HepG2 (cell line): Measurements from ENCODE around the gene IPO9. TPM values are rescaled to one million over a fixed set of nuclear protein-coding genes. Genes with fewer than 3 reads are reported as not detected.

ENCODE experiments used
- ATAC-seq: fragments of 200-7000 bp; cut with Tn5 transposase; 3 replicates; pipeline ENCODE4 v1.9.1; 2020; ENCODE audit warnings: mild to moderate bottlenecking, moderate library complexity
- BruUV-seq: library from RNA; stranded (reverse); fragments of 400-500 nt; replicated peaks from 2 replicates; lab custom pipeline; 2021; lab: Mats Ljungman, UMichigan
- CTCF ChIA-PET: fragments of 300-600 bp; formaldehyde crosslinking; extraction: SDS; loops from one replicate; lab custom pipeline; 2021; ENCODE audit warnings: low total read pairs, inconsistent platforms, low intra/inter-chr PET ratio; lab: Yijun Ruan, JAX
- POLR2A ChIA-PET: fragments of 350-600 bp; sonication (Branson Sonifier 250); formaldehyde crosslinking; loops from one replicate; lab custom pipeline; 2020; ENCODE audit warnings: antibody characterized with exemption, inconsistent platforms; lab: Yijun Ruan, JAX
- DNase-seq: peaks from one replicate; pipeline ENCODE4 v3.0.0-alpha.2; 2015; ENCODE audit warnings: low spot score
- FAIRE-seq: peaks from 3 replicates; lab custom pipeline; 2011; peaks lifted over from hg19 to GRCh38; lab: Jason Lieb, UNC
- H2AFZ ChIP-seq: one replicate; pipeline ENCODE4 v1.6.1; 2011; ENCODE audit warnings: low read length, inconsistent platforms
- H3K27ac ChIP-seq: fragments of 300-600 bp; 3 replicates; pipeline ENCODE4 v1.8.0; 2011; ENCODE audit warnings: mixed run types, mild to moderate bottlenecking, mixed read lengths, low read length, inconsistent platforms; ENCODE audit not compliant: insufficient read depth; ENCODE audit errors: extremely low read length
- H3K27me3 ChIP-seq, 2 experiments: fragments of 200-600 bp in 1 of 2; 2 replicates in 1 of 2; 3 replicates in 1 of 2; pipeline versions ENCODE4 v1.6.0 to v1.8.0; 2011; ENCODE audit warnings: low read length in 2 of 2, mild to moderate bottlenecking in 2 of 2, moderate library complexity in 2 of 2, inconsistent platforms in 1 of 2; ENCODE audit not compliant: insufficient read depth in 2 of 2, control insufficient read depth in 1 of 2
- H3K36me3 ChIP-seq, 2 experiments: fragments of 200-600 bp in 1 of 2; replicated peaks in 1 of 2; 2 replicates in 1 of 2; 3 replicates in 1 of 2; pipeline versions ENCODE4 v1.5.1 to v1.8.0; 2011; ENCODE audit warnings: low read length in 2 of 2, inconsistent platforms in 1 of 2; ENCODE audit not compliant: insufficient read depth in 2 of 2, control insufficient read depth in 1 of 2
- H3K4me1 ChIP-seq: 2 replicates; pipeline ENCODE4 v1.5.1; 2012; ENCODE audit warnings: low read length, inconsistent platforms; ENCODE audit not compliant: insufficient read depth
- H3K4me2 ChIP-seq: 2 replicates; pipeline ENCODE4 v1.6.0; 2011; ENCODE audit warnings: low read depth, low read length, inconsistent platforms
- H3K4me3 ChIP-seq, 3 experiments: fragments of 200-600 bp in 1 of 3; sonication (generic), shearing (Covaris generic) in 1 of 3; replicated peaks in 1 of 3; 2 replicates each; pipeline ENCODE4 v1.5.1; 2011 to 2016; ENCODE audit warnings: low read length in 3 of 3, inconsistent platforms in 2 of 3, low read depth in 2 of 3, mild to moderate bottlenecking in 2 of 3, control low read depth in 1 of 3, mixed read lengths in 1 of 3; ENCODE audit not compliant: insufficient read depth in 1 of 3
- H3K79me2 ChIP-seq: one replicate; pipeline ENCODE4 v1.6.1; 2011; ENCODE audit warnings: low read length, inconsistent platforms; ENCODE audit not compliant: insufficient read depth
- H3K9ac ChIP-seq: 2 replicates; pipeline ENCODE4 v1.6.0; 2011; ENCODE audit warnings: mild to moderate bottlenecking, low read depth, low read length, inconsistent platforms; ENCODE audit not compliant: insufficient read depth
- H3K9me3 ChIP-seq: 2 replicates; pipeline ENCODE4 v1.5.1; 2012; ENCODE audit warnings: mild to moderate bottlenecking, low read length
- H4K20me1 ChIP-seq: 2 replicates; pipeline ENCODE4 v1.6.0; 2011; ENCODE audit warnings: inconsistent platforms, mild to moderate bottlenecking, low read length, moderate library complexity; ENCODE audit not compliant: insufficient read depth
- AKAP8 ChIP-seq: sonication (generic); formaldehyde crosslinking; IDR thresholded peaks from 2 replicates; pipeline ENCODE4 v1.5.1; 2020; ENCODE audit warnings: mild to moderate bottlenecking, missing genetic modification reagents
- CTCF ChIP-seq: sonication (generic); formaldehyde crosslinking; IDR thresholded peaks from 2 replicates; pipeline ENCODE4 v1.5.0; 2020; ENCODE audit warnings: mild to moderate bottlenecking, missing genetic modification reagents, moderate library complexity
- KDM3A ChIP-seq: IDR thresholded peaks from 2 replicates; pipeline ENCODE4 v1.6.1; 2018; ENCODE audit warnings: low read depth, missing compliant biosample characterization
- PHB2 ChIP-seq: fragments of 450-650 bp; IDR thresholded peaks from 2 replicates; pipeline ENCODE4 v1.6.1; 2018; ENCODE audit not compliant: partially characterized antibody
- PHF21A ChIP-seq: sonication (generic); formaldehyde crosslinking; IDR thresholded peaks from 2 replicates; pipeline ENCODE4 v1.5.0; 2020; ENCODE audit warnings: mild to moderate bottlenecking, missing genetic modification reagents
- POLR2G ChIP-seq: fragments of 200-400 bp; formaldehyde crosslinking; IDR thresholded peaks from 2 replicates; pipeline ENCODE4 v1.6.1; 2018; ENCODE audit warnings: mild to moderate bottlenecking, low read depth, low read length, moderate library complexity
- STAG1 ChIP-seq: sonication (generic); formaldehyde crosslinking; IDR thresholded peaks from 2 replicates; pipeline ENCODE4 v1.4.0; 2020; ENCODE audit warnings: missing genetic modification reagents
- ZFP62 ChIP-seq: sonication (generic); formaldehyde crosslinking; IDR thresholded peaks from 2 replicates; pipeline ENCODE4 v1.4.0; 2020; ENCODE audit warnings: missing genetic modification reagents
- ZNF605 ChIP-seq: sonication (generic); formaldehyde crosslinking; IDR thresholded peaks from 2 replicates; pipeline ENCODE4 v1.8.0; 2022; ENCODE audit warnings: mild to moderate bottlenecking, missing genetic modification reagents
- ZNF790 ChIP-seq: sonication (generic); formaldehyde crosslinking; IDR thresholded peaks from 2 replicates; pipeline ENCODE4 v1.8.0; 2022; ENCODE audit warnings: missing genetic modification reagents, mild to moderate bottlenecking, borderline replicate concordance
- ZNF879 ChIP-seq: sonication (generic); formaldehyde crosslinking; IDR thresholded peaks from 2 replicates; pipeline ENCODE4 v1.8.1; 2023; ENCODE audit warnings: missing genetic modification reagents
- WGBS: methylation state at CpG from one replicate; pipeline ENCODE4 v1.1.6; 2017; ENCODE audit warnings: low lambda C conversion rate; 5-methylcytosine and 5-hydroxymethylcytosine counted together
- in situ Hi-C: cut with HindIII; loops from 2 replicates; pipeline ENCODE4 v1.10.0; 2017; ENCODE audit warnings: low pct_unique_long_range_greater_than_20kb; ENCODE audit not compliant: extremely low pct_ligation_motif_present
- intact Hi-C: fragments of 100-400 bp; cut with micrococcal nuclease; formaldehyde crosslinking; loops from one replicate; pipeline ENCODE4 v1.10.0; 2022; ENCODE audit not compliant: unreplicated experiment
- polyA plus RNA-seq, 8 experiments: library from polyadenylated mRNA; depleted of rRNA in 3 of 8; stranded (reverse) in 7 of 8; unstranded in 1 of 8; fragments of >200 nt; fragmentation: Illumina TruSeq in 4 of 8; extraction: Trizol in 4 of 8; gene quantifications; 2 replicates each; pipeline versions ENCODE4 v1.2.1 to v1.2.3, GENCODE V29; 2011 to 2016; ENCODE audit warnings: low read depth in 4 of 8, missing spikeins in 1 of 8, mixed read lengths in 1 of 8; ENCODE audit not compliant: insufficient read depth in 1 of 8
- total RNA-seq, 5 experiments: library from RNA; depleted of rRNA; stranded (reverse); fragments of >200 nt; fragmentation: Illumina TruSeq; extraction: Trizol; gene quantifications; 2 replicates each; pipeline ENCODE4 v1.2.3, GENCODE V29; 2016; ENCODE audit warnings: low read depth in 1 of 5
- TF ChIP-seq, protein P1 (sequence below): sonication (generic); formaldehyde crosslinking; IDR thresholded peaks from 2 replicates; pipeline ENCODE4 v1.8.0; 2022; ENCODE audit warnings: missing genetic modification reagents, mild to moderate bottlenecking, moderate library complexity, borderline replicate concordance
- TF ChIP-seq, protein P2 (sequence below): IDR thresholded peaks from 2 replicates; pipeline ENCODE4 v1.6.1; 2016; ENCODE audit warnings: mild to moderate bottlenecking

IPO9 gene
- total and polyA plus RNA-seq, 2 of the 13 experiments (the other 11 are each of a cell fraction or from before 2014, with no cell fraction given), result 31.0 to 34.8 TPM

DNA sequence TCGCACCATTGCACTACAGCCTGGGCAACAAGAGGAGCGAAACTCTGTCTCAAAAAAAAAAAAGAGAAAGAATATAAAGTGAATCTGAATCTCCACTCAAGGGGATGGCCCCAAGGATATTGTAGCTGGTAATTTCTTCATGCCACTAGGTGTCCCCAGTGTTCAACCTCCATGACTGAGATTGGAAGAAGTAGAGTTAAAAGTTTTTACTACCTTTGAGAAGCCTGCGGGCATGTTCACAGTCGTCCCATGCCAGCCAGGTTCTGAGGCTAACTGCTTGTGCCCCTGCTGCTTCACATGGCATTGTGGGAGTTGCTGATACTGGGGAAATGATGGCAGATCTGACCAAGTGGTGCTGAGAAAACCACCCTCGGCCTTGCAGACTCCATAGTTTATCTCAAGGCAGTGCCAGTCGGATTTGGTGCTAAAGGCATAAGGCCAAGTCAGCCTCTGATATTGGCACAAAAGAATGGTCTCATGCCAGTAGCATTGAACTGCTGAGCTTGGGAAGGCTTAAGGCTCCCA lies 49.0 kb downstream of the IPO9 start:
- Histone ChIP-seq H3K27me3 (no peaks in the 10 kb centered on the region), H3K4me1 (no peaks in the 10 kb centered on the region), H3K27ac (no peak overlapping the region), H2AFZ (no peak overlapping the region), H3K9ac (no peak overlapping the region), H3K36me3 (peaks cover 9 to 26% of the 10 kb centered on the region in 2 experiments; a peak in 4 of 5 replicates), H3K4me3 (no peak overlapping the region), H4K20me1 (no peaks in the 10 kb centered on the region; the same call in 1 of the 2 replicates), H3K4me2 (no peak overlapping the region), H3K9me3 (no peaks in the 10 kb centered on the region), H3K79me2 (no peaks in the 10 kb centered on the region)
- intact Hi-C loops (loop anchor here (1.0 kb wide), 1 partner anchor 94 kb away; no protein-coding TSS in a partner anchor), in situ Hi-C loops (no loop called here)
- no peak for TF ChIP-seq KDM3A (CRISPR knock-in tag)
- TF ChIP-seq AKAP8 (CRISPR knock-in tag), result no peak
- TF ChIP-seq ZNF605 (CRISPR knock-in tag), result no peak
- TF ChIP-seq ZNF790, result no peak
- TF ChIP-seq, protein P1, sequence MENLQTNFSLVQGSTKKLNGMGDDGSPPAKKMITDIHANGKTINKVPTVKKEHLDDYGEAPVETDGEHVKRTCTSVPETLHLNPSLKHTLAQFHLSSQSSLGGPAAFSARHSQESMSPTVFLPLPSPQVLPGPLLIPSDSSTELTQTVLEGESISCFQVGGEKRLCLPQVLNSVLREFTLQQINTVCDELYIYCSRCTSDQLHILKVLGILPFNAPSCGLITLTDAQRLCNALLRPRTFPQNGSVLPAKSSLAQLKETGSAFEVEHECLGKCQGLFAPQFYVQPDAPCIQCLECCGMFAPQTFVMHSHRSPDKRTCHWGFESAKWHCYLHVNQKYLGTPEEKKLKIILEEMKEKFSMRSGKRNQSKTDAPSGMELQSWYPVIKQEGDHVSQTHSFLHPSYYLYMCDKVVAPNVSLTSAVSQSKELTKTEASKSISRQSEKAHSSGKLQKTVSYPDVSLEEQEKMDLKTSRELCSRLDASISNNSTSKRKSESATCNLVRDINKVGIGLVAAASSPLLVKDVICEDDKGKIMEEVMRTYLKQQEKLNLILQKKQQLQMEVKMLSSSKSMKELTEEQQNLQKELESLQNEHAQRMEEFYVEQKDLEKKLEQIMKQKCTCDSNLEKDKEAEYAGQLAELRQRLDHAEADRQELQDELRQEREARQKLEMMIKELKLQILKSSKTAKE, result no peak
- TF ChIP-seq ZFP62, result no peak
- peak; percentile 63 for TF ChIP-seq CTCF (CRISPR knock-in tag)
- no peak for TF ChIP-seq PHF21A (CRISPR knock-in tag)
- TF ChIP-seq POLR2G, result peak; percentile 22; the same call in 1 of the 2 replicates
- TF ChIP-seq, protein P2, sequence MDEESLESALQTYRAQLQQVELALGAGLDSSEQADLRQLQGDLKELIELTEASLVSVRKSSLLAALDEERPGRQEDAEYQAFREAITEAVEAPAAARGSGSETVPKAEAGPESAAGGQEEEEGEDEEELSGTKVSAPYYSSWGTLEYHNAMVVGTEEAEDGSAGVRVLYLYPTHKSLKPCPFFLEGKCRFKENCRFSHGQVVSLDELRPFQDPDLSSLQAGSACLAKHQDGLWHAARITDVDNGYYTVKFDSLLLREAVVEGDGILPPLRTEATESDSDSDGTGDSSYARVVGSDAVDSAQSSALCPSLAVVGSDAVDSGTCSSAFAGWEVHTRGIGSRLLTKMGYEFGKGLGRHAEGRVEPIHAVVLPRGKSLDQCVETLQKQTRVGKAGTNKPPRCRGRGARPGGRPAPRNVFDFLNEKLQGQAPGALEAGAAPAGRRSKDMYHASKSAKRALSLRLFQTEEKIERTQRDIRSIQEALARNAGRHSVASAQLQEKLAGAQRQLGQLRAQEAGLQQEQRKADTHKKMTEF (CRISPR knock-in tag), result no peak
- TF ChIP-seq PHB2, result no peak
- no peak for TF ChIP-seq ZNF879
- TF ChIP-seq STAG1 (CRISPR knock-in tag), result peak; percentile 42
- POLR2A ChIA-PET, result interaction anchor here (1.0 kb wide), 1 partner anchor 94 kb away, joined by 3 read pairs; no protein-coding TSS in a partner anchor
- DNase-seq (peak; percentile 40), FAIRE-seq (peak; percentile 42), ATAC-seq (peak; percentile 69)
- BruUV-seq, result no TSS peak
- CTCF ChIA-PET, result interaction anchor here (1.3 kb wide), 1 partner anchor 95 kb away, joined by 4 read pairs; no protein-coding TSS in a partner anchor
- 96% methylated on average over 4 of the region's 6 CpGs for WGBS
